Measurements from ENCODE around the gene CACNB4.

Gene CACNB4

GRCh38 chr2:152061383-152061782 is 37.5 kb downstream of the CACNB4 start:
- no peak for DNase-seq (ENCODE audit: low spot score)
- in situ Hi-C loops (cut with MboI; ENCODE audit: low pct_unique_long_range_greater_than_20kb, low sequenced_read_pairs, unreplicated experiment): no loop called here
- no peak for TF ChIP-seq CTCF (IDR thresholded peaks at IDR 0.05; ENCODE audit: extremely low read depth, insufficient read depth, missing control alignments)

- in situ Hi-C loops (cut with MboI; ENCODE audit: low pct_unique_long_range_greater_than_20kb, low sequenced_read_pairs, unreplicated experiment): no loop called here
- no peak for TF ChIP-seq CTCF (IDR thresholded peaks at IDR 0.05; ENCODE audit: extremely low read depth, insufficient read depth, missing control alignments)
- DNase-seq (ENCODE audit: low spot score): no peak
Observed at GRCh38 chr2:152058655-152059054, 40.2 kb downstream of the CACNB4 start.

GRCh38 chr2:152056418-152056817 is 42.4 kb downstream of the CACNB4 start:
- no peak for DNase-seq (ENCODE audit: low spot score)
- TF ChIP-seq CTCF (IDR thresholded peaks at IDR 0.05; ENCODE audit: extremely low read depth, insufficient read depth, missing control alignments): no peak
- in situ Hi-C loops (cut with MboI; ENCODE audit: low pct_unique_long_range_greater_than_20kb, low sequenced_read_pairs, unreplicated experiment): no loop called here

GRCh38 chr2:152055366-152056108 is 43.3 kb downstream of the CACNB4 start:
- in situ Hi-C loops (cut with MboI; ENCODE audit: low pct_unique_long_range_greater_than_20kb, low sequenced_read_pairs, unreplicated experiment): no loop called here
- DNase-seq (ENCODE audit: low spot score): peak; percentile 42
- TF ChIP-seq CTCF (IDR thresholded peaks at IDR 0.05; ENCODE audit: extremely low read depth, insufficient read depth, missing control alignments): no peak

- in situ Hi-C loops (cut with MboI; ENCODE audit: low pct_unique_long_range_greater_than_20kb, low sequenced_read_pairs, unreplicated experiment): no loop called here
- TF ChIP-seq CTCF (IDR thresholded peaks at IDR 0.05; ENCODE audit: extremely low read depth, insufficient read depth, missing control alignments): no peak
- no peak for DNase-seq (ENCODE audit: low spot score)
Observed at GRCh38 chr2:152054593-152054992, 44.3 kb downstream of the CACNB4 start.

- in situ Hi-C loops (cut with MboI; ENCODE audit: low pct_unique_long_range_greater_than_20kb, low sequenced_read_pairs, unreplicated experiment): no loop called here
- peak; percentile 23 for TF ChIP-seq CTCF (IDR thresholded peaks at IDR 0.05; ENCODE audit: extremely low read depth, insufficient read depth, missing control alignments)
- DNase-seq (ENCODE audit: low spot score): no peak
Observed at GRCh38 chr2:152051436-152051835, 47.4 kb downstream of the CACNB4 start.

Measured in GM13977 (cell line).